GM23338 (cell line): ENCODE data around the gene L3MBTL2. TPM values are rescaled to one million over a fixed set of nuclear protein-coding genes. Genes with fewer than 3 reads are reported as not detected.

Source experiments
- ATAC-seq: fragments of 200-7000 bp; cut with Tn5 transposase; 3 replicates; pipeline ENCODE4 v1.9.1; 2020
- DNase-seq: peaks from one replicate; pipeline ENCODE4 v3.0.0-alpha.2; 2015; ENCODE audit warnings: low spot score
- H2AFZ ChIP-seq: fragments of 200-600 bp; sonication (generic); 2 replicates; pipeline ENCODE4 v1.8.0; 2016; ENCODE audit warnings: antibody characterized with exemption, mild to moderate bottlenecking, moderate library complexity
- H3F3A ChIP-seq: fragments of 200-600 bp; sonication (generic); replicated peaks from 2 replicates; pipeline ENCODE4 v1.8.0; 2017; ENCODE audit warnings: antibody characterized with exemption, mixed run types, low read depth
- H3K27ac ChIP-seq: fragments of 200-600 bp; sonication (generic); 2 replicates; pipeline ENCODE4 v1.6.1; 2016; ENCODE audit warnings: low read depth
- H3K27me3 ChIP-seq: fragments of 200-600 bp; sonication (generic); 2 replicates; pipeline ENCODE4 v1.8.0; 2016; ENCODE audit warnings: mild to moderate bottlenecking, mixed run types, moderate library complexity; ENCODE audit not compliant: insufficient read depth
- H3K36me3 ChIP-seq: fragments of 200-600 bp; sonication (generic); 2 replicates; pipeline ENCODE4 v1.8.0; 2016; ENCODE audit warnings: mild to moderate bottlenecking; ENCODE audit not compliant: insufficient read depth
- H3K4me1 ChIP-seq: fragments of 200-600 bp; sonication (generic); 2 replicates; pipeline ENCODE4 v1.8.0; 2016; ENCODE audit warnings: mild to moderate bottlenecking, moderate library complexity; ENCODE audit not compliant: insufficient read depth
- H3K4me2 ChIP-seq: fragments of 200-600 bp; sonication (generic); 2 replicates; pipeline ENCODE4 v1.7.1; 2017; ENCODE audit warnings: mixed run types
- H3K4me3 ChIP-seq: fragments of 200-600 bp; sonication (generic); 2 replicates; pipeline ENCODE4 v1.6.1; 2016; ENCODE audit warnings: mixed run types
- H3K79me2 ChIP-seq: fragments of 200-600 bp; sonication (generic); replicated peaks from 2 replicates; pipeline ENCODE4 v1.8.0; 2017; ENCODE audit warnings: mild to moderate bottlenecking; ENCODE audit not compliant: insufficient read depth
- H3K9me2 ChIP-seq: fragments of 200-600 bp; sonication (generic); 2 replicates; pipeline ENCODE4 v1.8.0; 2017; ENCODE audit not compliant: insufficient read depth
- H4K20me1 ChIP-seq: fragments of 200-600 bp; sonication (generic); replicated peaks from 2 replicates; pipeline ENCODE4 v1.8.0; 2017; ENCODE audit warnings: mild to moderate bottlenecking; ENCODE audit not compliant: insufficient read depth
- H3K27ac Mint-ChIP-seq: 2 replicates; pipeline ENCODE4 v1.8.0; 2020; ENCODE audit warnings: inconsistent platforms, mild to moderate bottlenecking, moderate library complexity, mixed read lengths
- H3K27me3 Mint-ChIP-seq: 3 replicates; pipeline ENCODE4 v1.8.0; 2022; ENCODE audit warnings: low read depth, mild to moderate bottlenecking, moderate library complexity, mixed read lengths, inconsistent platforms; ENCODE audit not compliant: insufficient read depth, poor library complexity
- H3K36me3 Mint-ChIP-seq: 3 replicates; pipeline ENCODE4 v1.8.0; 2021; ENCODE audit warnings: low read depth, mild to moderate bottlenecking, inconsistent platforms, moderate library complexity, mixed read lengths
- H3K4me1 Mint-ChIP-seq: 3 replicates; pipeline ENCODE4 v1.8.0; 2020; ENCODE audit warnings: mild to moderate bottlenecking, inconsistent platforms, mixed read lengths
- H3K4me3 Mint-ChIP-seq: 3 replicates; pipeline ENCODE4 v1.8.0; 2021; ENCODE audit warnings: moderate library complexity, mild to moderate bottlenecking, inconsistent platforms, mixed read lengths
- H3K9me3 Mint-ChIP-seq: 3 replicates; pipeline ENCODE4 v1.8.0; 2020; ENCODE audit warnings: moderate library complexity, mild to moderate bottlenecking, inconsistent platforms, mixed read lengths
- CREB1 ChIP-seq: fragments of 250-450 bp; sonication (Bioruptor Pico); IDR thresholded peaks from 2 replicates; pipeline ENCODE4 v1.5.0; 2020; ENCODE audit warnings: low read depth, mild to moderate bottlenecking, moderate library complexity
- EZH2 ChIP-seq: fragments of 200-600 bp; sonication (generic); IDR thresholded peaks from one replicate; pipeline ENCODE4 v1.8.0; 2017; ENCODE audit warnings: antibody characterized with exemption, mild to moderate bottlenecking, low read depth; ENCODE audit not compliant: unreplicated experiment
- JUNB ChIP-seq: IDR thresholded peaks from one replicate; pipeline ENCODE4 v1.6.1; 2016; ENCODE audit warnings: antibody characterized with exemption; ENCODE audit not compliant: unreplicated experiment
- NANOG ChIP-seq: IDR thresholded peaks from 2 replicates; pipeline ENCODE4 v1.6.1; 2016; ENCODE audit warnings: antibody characterized with exemption, borderline replicate concordance
- POLR2AphosphoS5 ChIP-seq: IDR thresholded peaks from 2 replicates; pipeline ENCODE4 v1.6.1; 2016; ENCODE audit warnings: antibody characterized with exemption, low read depth
- STAT1 ChIP-seq: IDR thresholded peaks from one replicate; pipeline ENCODE4 v1.6.1; 2016; ENCODE audit warnings: antibody characterized with exemption; ENCODE audit not compliant: unreplicated experiment
- ZNF114 ChIP-seq: fragments of 250-450 bp; sonication (Bioruptor Pico); IDR thresholded peaks from 2 replicates; pipeline ENCODE4 v1.5.0; 2020; ENCODE audit warnings: mild to moderate bottlenecking, moderate library complexity
- ZNF331 ChIP-seq: fragments of 250-450 bp; sonication (Bioruptor Pico); IDR thresholded peaks from 2 replicates; pipeline ENCODE4 v1.5.0; 2020; ENCODE audit warnings: low read depth, mild to moderate bottlenecking, moderate library complexity
- polyA plus RNA-seq: library from polyadenylated mRNA; unstranded; fragments of >200 nt; fragmentation: Nextera tagmentation; extraction: Ambion mirVana; gene quantifications from 2 replicates; pipeline ENCODE4 v1.2.1, GENCODE V29; 2016
- total RNA-seq: library from RNA; depleted of rRNA; stranded (reverse); fragments of >200 nt; shearing (Covaris generic); gene quantifications from 2 replicates; pipeline ENCODE4 v1.2.3, GENCODE V29; 2014
- TF ChIP-seq, protein P1 (sequence below): IDR thresholded peaks from one replicate; pipeline ENCODE4 v1.6.1; 2018; ENCODE audit warnings: antibody characterized with exemption; ENCODE audit not compliant: unreplicated experiment
- TF ChIP-seq, protein P2 (sequence below): IDR thresholded peaks from 2 replicates; pipeline ENCODE4 v1.6.1; 2016; ENCODE audit warnings: antibody characterized with exemption

Gene L3MBTL2
- total and polyA plus RNA-seq, 2 experiments from 2014 or later: 13.9 to 27.1 TPM

DNA sequence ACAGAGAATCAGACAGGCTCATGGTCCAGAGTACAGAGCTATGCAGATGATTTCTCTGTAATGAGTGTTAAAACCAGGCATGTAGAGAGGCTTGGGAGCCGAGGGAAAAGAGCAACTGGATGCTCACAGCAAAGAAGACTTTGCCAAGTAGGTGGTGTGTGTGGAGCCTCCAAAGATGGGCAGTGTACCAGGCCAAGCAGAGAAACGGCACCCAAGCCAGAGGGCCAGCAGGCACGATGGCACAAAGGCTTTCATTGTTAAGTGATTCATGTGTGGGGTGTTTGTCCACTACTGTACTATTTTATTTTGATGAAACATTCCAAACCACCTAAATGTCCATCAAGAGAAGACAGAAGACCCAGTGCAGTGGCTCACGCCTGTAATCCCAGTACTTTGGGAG lies 69.7 kb downstream of the L3MBTL2 start:
- H3K4me1 ChIP-seq: no peaks in the 10 kb centered on the region
- no peak for TF ChIP-seq ZNF114 (CRISPR knock-in tag)
- H3F3A ChIP-seq: 0 out of 2 replicates have a peak, but pooled peaks cover 20% of the 10 kb centered on the region
- no peak overlapping the region for H3K27ac ChIP-seq
- peaks cover 8% of the 10 kb centered on the region for H3K27me3 Mint-ChIP-seq
- no peaks in the 10 kb centered on the region; the same call in 2 of the 3 replicates for H3K4me1 Mint-ChIP-seq
- no peak overlapping the region for H3K4me3 Mint-ChIP-seq
- no peak overlapping the region; the same call in 1 of the 2 replicates for H3K27ac Mint-ChIP-seq
- H3K4me3 ChIP-seq: no peak overlapping the region
- no peaks in the 10 kb centered on the region for H3K9me2 ChIP-seq
- H2AFZ ChIP-seq: no peak overlapping the region
- no peaks in the 10 kb centered on the region for H3K9me3 Mint-ChIP-seq
- peaks cover 27% of the 10 kb centered on the region for H4K20me1 ChIP-seq
- H3K4me2 ChIP-seq: no peak overlapping the region
- ATAC-seq (no peak), DNase-seq (no peak)
- H3K36me3 Mint-ChIP-seq: peaks cover 84% of the 10 kb centered on the region
- H3K36me3 ChIP-seq: peaks cover 83% of the 10 kb centered on the region
- H3K27me3 ChIP-seq: no peaks in the 10 kb centered on the region
- H3K79me2 ChIP-seq: peaks cover 23% of the 10 kb centered on the region

DNA sequence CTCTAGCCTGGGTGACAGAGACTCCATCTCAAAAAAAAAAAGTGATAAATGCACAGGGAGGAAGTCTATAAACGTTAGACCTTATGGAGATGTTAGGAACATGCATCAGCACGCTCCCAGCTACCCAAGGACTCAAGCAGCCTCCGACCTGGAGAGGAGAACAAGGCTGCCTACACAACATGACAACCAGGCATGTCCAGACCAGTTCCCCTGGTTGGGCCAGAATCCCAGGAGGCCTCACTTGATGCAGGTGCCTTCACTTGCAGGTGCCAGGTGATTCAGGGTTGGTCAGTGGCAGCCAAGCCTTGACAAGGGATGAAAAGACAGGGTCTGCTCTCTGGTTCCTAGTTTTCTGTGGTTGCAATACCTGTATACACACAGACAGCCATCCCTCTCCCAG lies 75.0 kb downstream of the L3MBTL2 start:
- Histone ChIP-seq H3K4me2 (no peak overlapping the region), H3K4me1 (peaks cover 8% of the 10 kb centered on the region), H3K9me2 (no peaks in the 10 kb centered on the region), H3K36me3 (peaks cover 79% of the 10 kb centered on the region), H3K27ac (peak overlapping the region; percentile 78; the same call in 1 of the 2 replicates), H3K79me2 (peaks cover 66% of the 10 kb centered on the region), H2AFZ (no peak overlapping the region), H4K20me1 (peaks cover 59% of the 10 kb centered on the region), H3K4me3 (no peak overlapping the region), H3F3A (peaks cover 21% of the 10 kb centered on the region), H3K27me3 (no peaks in the 10 kb centered on the region)
- Mint-ChIP-seq H3K4me3 (no peak overlapping the region), H3K4me1 (peaks cover 15% of the 10 kb centered on the region), H3K9me3 (no peaks in the 10 kb centered on the region), H3K27me3 (no peaks in the 10 kb centered on the region), H3K36me3 (peaks cover 89% of the 10 kb centered on the region), H3K27ac (no peak overlapping the region)
- TF ChIP-seq EZH2 (no peak), CREB1 (CRISPR knock-in tag) (no peak), ZNF114 (CRISPR knock-in tag) (no peak)
- DNase-seq (no peak), ATAC-seq (no peak)

DNA sequence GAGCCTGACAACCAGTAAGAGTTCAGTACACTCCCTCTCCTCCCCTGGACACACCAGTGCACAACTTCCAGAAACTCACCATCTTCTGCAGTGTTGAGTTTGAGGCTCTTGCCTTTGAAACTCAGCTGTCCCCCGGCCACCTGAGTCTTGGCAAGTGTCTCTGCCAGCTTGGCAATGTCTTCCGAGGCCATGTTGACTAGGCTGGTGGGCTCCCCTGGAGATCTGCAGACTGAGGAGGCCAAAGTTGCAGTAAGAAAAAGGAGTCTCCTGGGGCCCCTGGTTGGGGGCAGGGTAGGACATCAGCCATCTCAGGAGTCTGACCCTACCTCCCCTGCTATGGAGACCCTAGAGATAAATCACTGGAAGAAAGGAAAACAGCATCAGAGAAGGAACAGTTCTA lies 75.7 kb downstream of the L3MBTL2 start:
- Histone ChIP-seq H3K79me2 (peaks cover 73% of the 10 kb centered on the region), H3K27me3 (no peaks in the 10 kb centered on the region), H4K20me1 (peaks cover 63% of the 10 kb centered on the region), H3K36me3 (peaks cover 75% of the 10 kb centered on the region), H3K4me1 (peaks cover 10% of the 10 kb centered on the region), H3K9me2 (no peaks in the 10 kb centered on the region), H3K27ac (peak overlapping the region; percentile 45; the same call in 1 of the 2 replicates), H3F3A (peaks cover 19% of the 10 kb centered on the region), H2AFZ (no peak overlapping the region), H3K4me2 (no peak overlapping the region), H3K4me3 (no peak overlapping the region)
- Mint-ChIP-seq H3K4me1 (peaks cover 17% of the 10 kb centered on the region), H3K36me3 (peaks cover 84% of the 10 kb centered on the region), H3K9me3 (no peaks in the 10 kb centered on the region), H3K27ac (peak overlapping the region; percentile 40; the same call in 1 of the 2 replicates), H3K27me3 (no peaks in the 10 kb centered on the region), H3K4me3 (no peak overlapping the region)
- no peak for ATAC-seq
- DNase-seq: no peak
- TF ChIP-seq ZNF331: no peak
- TF ChIP-seq POLR2AphosphoS5: no peak
- TF ChIP-seq EZH2: no peak
- TF ChIP-seq, protein P1, sequence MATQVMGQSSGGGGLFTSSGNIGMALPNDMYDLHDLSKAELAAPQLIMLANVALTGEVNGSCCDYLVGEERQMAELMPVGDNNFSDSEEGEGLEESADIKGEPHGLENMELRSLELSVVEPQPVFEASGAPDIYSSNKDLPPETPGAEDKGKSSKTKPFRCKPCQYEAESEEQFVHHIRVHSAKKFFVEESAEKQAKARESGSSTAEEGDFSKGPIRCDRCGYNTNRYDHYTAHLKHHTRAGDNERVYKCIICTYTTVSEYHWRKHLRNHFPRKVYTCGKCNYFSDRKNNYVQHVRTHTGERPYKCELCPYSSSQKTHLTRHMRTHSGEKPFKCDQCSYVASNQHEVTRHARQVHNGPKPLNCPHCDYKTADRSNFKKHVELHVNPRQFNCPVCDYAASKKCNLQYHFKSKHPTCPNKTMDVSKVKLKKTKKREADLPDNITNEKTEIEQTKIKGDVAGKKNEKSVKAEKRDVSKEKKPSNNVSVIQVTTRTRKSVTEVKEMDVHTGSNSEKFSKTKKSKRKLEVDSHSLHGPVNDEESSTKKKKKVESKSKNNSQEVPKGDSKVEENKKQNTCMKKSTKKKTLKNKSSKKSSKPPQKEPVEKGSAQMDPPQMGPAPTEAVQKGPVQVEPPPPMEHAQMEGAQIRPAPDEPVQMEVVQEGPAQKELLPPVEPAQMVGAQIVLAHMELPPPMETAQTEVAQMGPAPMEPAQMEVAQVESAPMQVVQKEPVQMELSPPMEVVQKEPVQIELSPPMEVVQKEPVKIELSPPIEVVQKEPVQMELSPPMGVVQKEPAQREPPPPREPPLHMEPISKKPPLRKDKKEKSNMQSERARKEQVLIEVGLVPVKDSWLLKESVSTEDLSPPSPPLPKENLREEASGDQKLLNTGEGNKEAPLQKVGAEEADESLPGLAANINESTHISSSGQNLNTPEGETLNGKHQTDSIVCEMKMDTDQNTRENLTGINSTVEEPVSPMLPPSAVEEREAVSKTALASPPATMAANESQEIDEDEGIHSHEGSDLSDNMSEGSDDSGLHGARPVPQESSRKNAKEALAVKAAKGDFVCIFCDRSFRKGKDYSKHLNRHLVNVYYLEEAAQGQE: no peak
- TF ChIP-seq, protein P2, sequence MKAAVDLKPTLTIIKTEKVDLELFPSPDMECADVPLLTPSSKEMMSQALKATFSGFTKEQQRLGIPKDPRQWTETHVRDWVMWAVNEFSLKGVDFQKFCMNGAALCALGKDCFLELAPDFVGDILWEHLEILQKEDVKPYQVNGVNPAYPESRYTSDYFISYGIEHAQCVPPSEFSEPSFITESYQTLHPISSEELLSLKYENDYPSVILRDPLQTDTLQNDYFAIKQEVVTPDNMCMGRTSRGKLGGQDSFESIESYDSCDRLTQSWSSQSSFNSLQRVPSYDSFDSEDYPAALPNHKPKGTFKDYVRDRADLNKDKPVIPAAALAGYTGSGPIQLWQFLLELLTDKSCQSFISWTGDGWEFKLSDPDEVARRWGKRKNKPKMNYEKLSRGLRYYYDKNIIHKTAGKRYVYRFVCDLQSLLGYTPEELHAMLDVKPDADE: no peak
- no peak for TF ChIP-seq JUNB
- TF ChIP-seq NANOG: no peak
- no peak for TF ChIP-seq STAT1
